ENCODE measurements around the gene CYP4F2.
"Not testable (repeated sequence)": the region's sequence is repeated elsewhere in the genome, so short reads cannot be mapped to it uniquely, and the experiment has no call there.

The CYP4F2 gene

GRCh38 chr19:15846923-15847322 is 51.0 kb downstream of the CYP4F2 start:
- DNase-seq = no peak

DNA sequence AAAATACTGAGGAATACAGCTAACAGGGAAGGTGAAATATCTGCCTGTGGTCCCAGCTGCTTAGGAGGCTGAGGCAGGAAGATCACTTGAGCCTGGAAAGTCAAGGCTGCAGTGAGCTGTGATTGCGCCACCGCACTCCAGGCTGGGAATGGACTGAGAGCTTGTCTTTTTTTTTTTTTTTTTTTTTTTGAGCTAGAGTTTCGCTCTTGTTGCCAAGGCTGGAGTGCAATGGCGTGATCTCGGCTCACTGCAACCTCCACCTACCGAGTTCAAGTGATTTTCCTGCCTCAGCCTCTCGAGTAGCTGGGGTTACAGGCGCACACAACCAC is 54.0 kb downstream of the CYP4F2 start:
- DNase-seq = not testable (repeated sequence)

- DNase-seq = no peak
Observed at GRCh38 chr19:15843203-15843893, 54.5 kb downstream of the CYP4F2 start.

DNA sequence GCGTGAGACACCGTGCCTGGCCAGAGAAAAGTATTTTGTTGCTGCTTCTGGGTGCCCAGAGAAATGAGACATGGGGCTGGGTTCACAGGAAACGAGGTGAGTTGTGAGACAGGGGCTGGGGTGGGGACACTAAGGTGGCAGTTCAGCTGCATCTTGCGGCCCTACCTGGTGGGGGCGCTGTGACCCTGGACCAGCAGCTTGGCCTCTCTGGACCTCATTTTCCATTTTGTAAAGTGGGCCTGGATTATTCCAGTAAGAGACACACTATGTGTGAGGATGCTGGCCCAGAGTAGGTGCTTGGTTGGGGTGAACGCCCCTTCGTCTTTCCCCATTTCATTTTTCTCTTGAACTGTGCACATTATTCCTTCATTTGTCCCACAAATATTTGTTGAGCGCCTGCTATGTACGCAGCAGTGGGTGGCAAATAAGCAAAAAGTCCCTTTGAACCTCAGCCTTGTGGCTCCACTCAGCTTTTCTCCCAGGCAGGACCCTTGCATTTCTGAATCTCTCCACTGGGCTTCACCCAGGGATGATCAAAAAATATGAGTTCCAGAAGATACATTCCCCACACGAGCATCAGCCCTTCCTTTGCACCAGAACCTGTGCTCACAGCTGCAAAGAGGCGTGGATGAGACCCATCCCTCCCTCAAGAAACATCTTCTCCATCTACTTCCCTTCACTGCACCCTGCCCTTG is 55.9 kb downstream of the CYP4F2 start:
- DNase-seq = peak; percentile 58

- DNase-seq = no peak
Observed at GRCh38 chr19:15840833-15841232, 57.0 kb downstream of the CYP4F2 start.

- not testable (repeated sequence) for DNase-seq
Observed at GRCh38 chr19:15839888-15840287, 58.0 kb downstream of the CYP4F2 start.

DNA sequence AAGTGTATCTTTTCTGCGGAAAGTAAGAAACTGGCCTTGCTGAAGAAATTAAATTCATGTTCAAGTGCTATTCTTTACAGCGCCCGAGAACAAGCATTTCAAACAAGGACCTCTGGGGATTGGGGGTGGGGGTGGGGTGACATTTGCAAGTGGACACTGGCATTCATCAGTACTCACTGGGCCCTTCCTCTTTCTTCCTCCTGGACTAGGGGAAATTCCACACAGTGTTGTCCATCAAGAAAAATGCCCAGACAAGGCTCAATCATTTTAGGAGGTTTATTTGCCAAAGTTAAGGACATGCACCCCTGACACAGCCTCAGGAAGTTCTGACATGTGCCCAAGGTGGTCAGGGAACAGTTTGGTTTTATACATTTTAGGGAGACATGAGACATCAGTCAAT is 59.5 kb downstream of the CYP4F2 start:
- DNase-seq = no peak

GRCh38 chr19:15837221-15837731 is 60.6 kb downstream of the CYP4F2 start:
- DNase-seq = peak; percentile 59

GRCh38 chr19:15836330-15837220 is 61.3 kb downstream of the CYP4F2 start:
- DNase-seq = peak; percentile 92

GRCh38 chr19:15835565-15836329 is 62.1 kb downstream of the CYP4F2 start:
- DNase-seq = peak; percentile 57

DNA sequence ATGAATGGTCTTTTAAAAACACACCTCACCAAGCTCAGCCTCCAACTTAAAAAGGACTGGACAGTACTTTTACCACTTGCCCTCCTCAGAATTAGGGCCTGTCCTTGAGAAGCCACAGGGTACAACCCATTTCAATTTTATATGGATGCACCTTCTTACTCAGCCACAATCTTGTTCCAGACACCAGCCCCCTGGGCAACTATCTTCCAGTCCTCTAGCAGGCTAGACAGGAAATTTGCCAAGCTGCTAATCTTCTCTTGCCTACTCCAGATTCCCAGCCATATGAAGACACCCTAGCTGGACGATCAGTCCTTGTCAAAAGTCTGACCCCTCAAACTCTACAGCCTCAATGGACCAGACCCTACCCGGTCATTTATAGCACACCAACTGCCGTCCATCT is 63.6 kb downstream of the CYP4F2 start:
- not testable (repeated sequence) for DNase-seq

DNA sequence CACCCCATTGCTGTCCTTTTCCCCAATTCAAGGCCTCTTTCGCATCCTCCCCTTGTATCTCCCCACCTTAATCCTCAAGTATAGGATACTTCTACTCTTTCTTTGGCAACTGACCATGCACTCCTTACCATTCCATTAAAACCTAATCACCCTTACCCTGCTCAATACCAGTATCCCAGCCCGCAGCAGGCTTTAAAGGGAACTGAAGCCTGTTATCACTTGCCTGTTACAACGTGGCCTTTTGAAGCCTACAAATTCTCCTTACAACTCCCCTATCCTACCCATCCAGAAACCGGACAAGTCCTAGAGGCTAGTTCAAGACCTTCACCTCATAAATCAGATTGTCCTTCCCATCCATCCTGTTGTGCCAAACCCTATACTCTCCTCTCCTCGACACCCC is 66.2 kb downstream of the CYP4F2 start:
- no peak for DNase-seq

- DNase-seq = no peak
Observed at GRCh38 chr19:15829786-15830185, 68.1 kb downstream of the CYP4F2 start.

GRCh38 chr19:15829306-15829698 is 68.6 kb downstream of the CYP4F2 start:
- no peak for DNase-seq

GRCh38 chr19:15828611-15829305 is 69.1 kb downstream of the CYP4F2 start:
- not testable (repeated sequence) for DNase-seq

DNA sequence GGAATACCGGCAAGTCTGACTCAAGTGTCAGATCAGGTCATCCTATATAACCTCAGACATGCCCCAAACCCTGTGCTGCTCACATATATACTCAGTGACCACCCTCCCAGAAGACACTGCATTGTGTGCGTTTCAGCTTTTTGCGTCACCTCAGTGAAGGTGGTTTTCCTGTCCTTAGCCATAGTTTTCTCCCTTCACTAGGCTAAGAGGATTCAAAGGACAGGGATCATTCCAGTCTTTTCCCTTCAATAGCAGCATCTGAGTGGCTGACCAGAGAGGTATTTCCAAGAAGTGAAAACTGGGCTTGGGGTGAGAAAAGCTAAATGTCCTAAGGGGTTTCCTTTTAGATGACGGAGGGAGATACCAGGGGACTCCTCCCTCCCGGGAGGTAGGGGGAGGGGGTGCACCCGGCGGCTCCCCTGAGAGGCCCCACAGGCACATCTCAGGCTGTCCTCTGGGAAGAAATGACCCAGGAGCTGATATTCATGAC is 69.7 kb downstream of the CYP4F2 start:
- DNase-seq = no peak

Data from activated CD8-positive, alpha-beta memory T cell treated with anti-CD3 and anti-CD28 coated beads, Interleukin-2, amount 50 U/mL, for 48 hours (primary cell).